H1 (cell line): Measurements from ENCODE around the gene BBS7. TPM values are rescaled to one million over a fixed set of nuclear protein-coding genes. Genes with fewer than 3 reads are reported as not detected.

Experiments used
- CTCF ChIA-PET: fragments of 300-600 bp; sonication (Branson Sonifier 250); formaldehyde crosslinking; loops from one replicate; lab custom pipeline; 2021; ENCODE audit not compliant: partially characterized antibody; lab: Charles Lee
- POLR2A ChIA-PET: fragments of 300-600 bp; sonication (Branson Sonifier 250); formaldehyde crosslinking; loops from one replicate; lab custom pipeline; 2021; ENCODE audit warnings: inconsistent platforms; ENCODE audit not compliant: partially characterized antibody; lab: Charles Lee
- DNase-seq, 2 experiments: peaks; one replicate each; pipeline versions ENCODE4 v3.0.0 to v3.0.0-alpha.2; 2010 to 2022; ENCODE audit warnings: low spot score in 2 of 2, low read depth in 1 of 2, mixed read lengths in 1 of 2
- FAIRE-seq: peaks from 2 replicates; lab custom pipeline; 2011; peaks lifted over from hg19 to GRCh38; lab: Jason Lieb, UNC
- H2AFZ ChIP-seq: 2 replicates; pipeline ENCODE4 v1.8.1; 2012; ENCODE audit warnings: low read length, inconsistent platforms
- H2AK5ac ChIP-seq: 2 replicates; pipeline ENCODE4 v1.6.1; 2013; ENCODE audit warnings: low read depth, low read length
- H2BK120ac ChIP-seq: replicated peaks from 2 replicates; pipeline ENCODE3; 2013; ENCODE audit warnings: low read depth, low read length, inconsistent platforms
- H2BK12ac ChIP-seq: 2 replicates; pipeline ENCODE4 v1.6.1; 2013; ENCODE audit warnings: low read depth, low read length
- H2BK15ac ChIP-seq: 2 replicates; pipeline ENCODE4 v1.6.1; 2013; ENCODE audit warnings: low read length
- H2BK20ac ChIP-seq: 2 replicates; pipeline ENCODE4 v1.6.1; 2013; ENCODE audit warnings: low read length
- H2BK5ac ChIP-seq: 2 replicates; pipeline ENCODE4 v1.6.1; 2013; ENCODE audit warnings: low read depth, low read length
- H3K14ac ChIP-seq: 2 replicates; pipeline ENCODE4 v1.6.1; 2013; ENCODE audit warnings: inconsistent platforms; ENCODE audit not compliant: insufficient read length
- H3K18ac ChIP-seq: 2 replicates; pipeline ENCODE4 v1.6.1; 2013; ENCODE audit warnings: low read length; ENCODE audit errors: extremely low read depth
- H3K23ac ChIP-seq: 2 replicates; pipeline ENCODE4 v1.6.1; 2013; ENCODE audit warnings: inconsistent platforms; ENCODE audit not compliant: insufficient read length
- H3K23me2 ChIP-seq: 2 replicates; pipeline ENCODE4 v1.6.1; 2013; ENCODE audit warnings: low read depth, low read length
- H3K27ac ChIP-seq: 2 replicates; pipeline ENCODE4 v1.6.1; 2011; ENCODE audit warnings: low read depth, low read length, inconsistent platforms
- H3K27me3 ChIP-seq, 4 experiments: replicated peaks in 1 of 4; 1 replicate in 1 of 4; 2 replicates in 3 of 4; pipeline versions ENCODE4 v1.6.1 to v1.8.1; 2011 to 2013; ENCODE audit warnings: low read length in 3 of 4, mild to moderate bottlenecking in 3 of 4, inconsistent platforms in 2 of 4, mixed read lengths in 2 of 4, moderate library complexity in 1 of 4; ENCODE audit not compliant: control insufficient read depth in 3 of 4, insufficient read depth in 3 of 4; ENCODE audit errors: extremely low read depth in 1 of 4
- H3K36me3 ChIP-seq, 4 experiments: 2 replicates each; pipeline versions ENCODE4 v1.6.1 to v1.8.1; 2011 to 2013; ENCODE audit warnings: mild to moderate bottlenecking in 4 of 4, low read length in 3 of 4, moderate library complexity in 2 of 4, control low read depth in 1 of 4, inconsistent platforms in 1 of 4; ENCODE audit not compliant: insufficient read depth in 4 of 4, control insufficient read depth in 2 of 4
- H3K4ac ChIP-seq: replicated peaks from 2 replicates; pipeline ENCODE3; 2013; ENCODE audit warnings: low read length, low read depth, mixed read lengths, inconsistent platforms; ENCODE audit not compliant: insufficient read length
- H3K4me1 ChIP-seq, 4 experiments: replicated peaks in 1 of 4; 1 replicate in 1 of 4; 2 replicates in 3 of 4; pipeline versions ENCODE4 v1.6.1 to v1.8.1; 2011 to 2013; ENCODE audit warnings: low read length in 3 of 4, inconsistent platforms in 2 of 4, mixed read lengths in 1 of 4; ENCODE audit not compliant: insufficient read depth in 4 of 4, control insufficient read depth in 3 of 4
- H3K4me2 ChIP-seq, 2 experiments: 2 replicates each; pipeline versions ENCODE4 v1.6.1 to v1.8.1; 2011 to 2013; ENCODE audit warnings: low read depth in 2 of 2, low read length in 2 of 2, control low read depth in 1 of 2, inconsistent platforms in 1 of 2, mild to moderate bottlenecking in 1 of 2; ENCODE audit not compliant: insufficient read depth in 1 of 2
- H3K4me3 ChIP-seq, 4 experiments: fragments of 200-600, 300-600 bp in 1 of 4; sonication (generic), shearing (Covaris generic), sonication (Bioruptor Twin) in 1 of 4; 2 replicates each; pipeline versions ENCODE4 v1.5.1 to v1.8.1; 2011 to 2016; ENCODE audit warnings: low read length in 4 of 4, low read depth in 3 of 4, control low read depth in 2 of 4, inconsistent platforms in 2 of 4, mild to moderate bottlenecking in 2 of 4, mixed read lengths in 1 of 4, moderate library complexity in 1 of 4; ENCODE audit not compliant: insufficient read depth in 2 of 4; ENCODE audit errors: extremely low read depth in 1 of 4
- H3K56ac ChIP-seq: replicated peaks from 2 replicates; pipeline ENCODE3; 2013; ENCODE audit warnings: low read depth, mild to moderate bottlenecking, mixed read lengths, low read length, inconsistent platforms; ENCODE audit not compliant: insufficient read length
- H3K79me1 ChIP-seq: 2 replicates; pipeline ENCODE4 v1.6.1; 2013; ENCODE audit warnings: low read depth, low read length, control low read depth
- H3K79me2 ChIP-seq, 2 experiments: 2 replicates each; pipeline versions ENCODE4 v1.6.1 to v1.8.1; 2012 to 2013; ENCODE audit warnings: low read length in 2 of 2, mild to moderate bottlenecking in 2 of 2, inconsistent platforms in 1 of 2; ENCODE audit not compliant: insufficient read depth in 2 of 2, control insufficient read depth in 1 of 2
- H3K9ac ChIP-seq, 4 experiments: replicated peaks in 1 of 4; 1 replicate in 1 of 4; 2 replicates in 3 of 4; pipeline versions ENCODE4 v1.6.1 to v1.8.1; 2011 to 2013; ENCODE audit warnings: low read depth in 3 of 4, low read length in 3 of 4, control low read depth in 2 of 4, mild to moderate bottlenecking in 2 of 4, moderate library complexity in 2 of 4, inconsistent platforms in 1 of 4; ENCODE audit errors: extremely low read depth in 1 of 4
- H3K9me3 ChIP-seq, 2 experiments: 2 replicates each; pipeline versions ENCODE4 v1.6.1 to v1.8.1; 2012 to 2013; ENCODE audit warnings: mild to moderate bottlenecking in 2 of 2, moderate library complexity in 2 of 2, control low read depth in 1 of 2, inconsistent platforms in 1 of 2, low read depth in 1 of 2, low read length in 1 of 2, mixed read lengths in 1 of 2; ENCODE audit not compliant: insufficient read depth in 2 of 2
- H4K20me1 ChIP-seq, 2 experiments: replicated peaks in 1 of 2; 2 replicates each; pipeline versions ENCODE3 to v1.8.1; 2011 to 2013; ENCODE audit warnings: inconsistent platforms in 2 of 2, low read length in 2 of 2, mild to moderate bottlenecking in 1 of 2; ENCODE audit not compliant: insufficient read depth in 2 of 2, control insufficient read depth in 1 of 2
- H4K5ac ChIP-seq: 2 replicates; pipeline ENCODE4 v1.6.1; 2013; ENCODE audit warnings: low read length, low read depth, mixed read lengths, inconsistent platforms; ENCODE audit not compliant: insufficient read length
- H4K8ac ChIP-seq: 2 replicates; pipeline ENCODE4 v1.8.0; 2013; ENCODE audit warnings: mild to moderate bottlenecking, moderate library complexity, low read length, inconsistent platforms; ENCODE audit not compliant: insufficient read depth; ENCODE audit errors: extremely low read depth
- H4K91ac ChIP-seq: replicated peaks from 2 replicates; pipeline ENCODE3; 2013; ENCODE audit warnings: low read length, mixed read lengths, inconsistent platforms; ENCODE audit not compliant: insufficient read length
- EZH2 ChIP-seq: fragments of 200-600 bp; sonication (generic); IDR thresholded peaks from 2 replicates; pipeline ENCODE4 v1.7.1; 2012; ENCODE audit warnings: low read depth, mild to moderate bottlenecking, moderate library complexity, low read length, inconsistent platforms; ENCODE audit not compliant: severe bottlenecking
- PHF8 ChIP-seq: fragments of 200-600 bp; sonication (generic); conservative IDR thresholded peaks from 2 replicates; pipeline ENCODE4 v1.7.1; 2012; ENCODE audit warnings: low read depth, mild to moderate bottlenecking, inconsistent platforms, low read length, moderate library complexity
- POLR2AphosphoS5 ChIP-seq: IDR thresholded peaks from 2 replicates; pipeline ENCODE4 v1.6.1; 2011; ENCODE audit warnings: low read depth, low read length
- WGBS, 2 experiments: shearing (Covaris generic) in 1 of 2; methylation state at CpG; one replicate each; pipeline versions ENCODE4 v1.1.6 to v1.1.7; 2013 to 2015; ENCODE audit warnings: low lambda C conversion rate in 2 of 2, mixed read lengths in 2 of 2, inconsistent platforms in 1 of 2, low coverage in 1 of 2, missing lambda C conversion rate in 1 of 2; ENCODE audit not compliant: insufficient replicate concordance in 2 of 2, insufficient coverage in 1 of 2, insufficient read length in 1 of 2; ENCODE audit errors: extremely low coverage in 1 of 2, missing lambda C conversion rate in 1 of 2; 5-methylcytosine and 5-hydroxymethylcytosine counted together
- polyA plus RNA-seq, 7 experiments: library from polyadenylated mRNA; depleted of rRNA in 3 of 7; stranded (reverse) in 5 of 7; unstranded in 2 of 7; fragments of >200 nt in 5 of 7; fragments of 200-250 nt in 2 of 7; gene quantifications; 1 replicate in 5 of 7; 2 replicates in 1 of 7; 4 replicates in 1 of 7; pipeline versions ENCODE4 v1.2.1 to v1.2.3, GENCODE V29; 2011 to 2013; ENCODE audit warnings: missing spikeins in 2 of 7, mixed read lengths in 2 of 7
- total RNA-seq: library from RNA; stranded (reverse); fragmentation: NEBNext Ultra II Directional; extraction: Animal tissue kit (Norgen Biotek cat#: 25700); gene quantifications from 2 replicates; pipeline ENCODE4 v1.2.1, GENCODE V29; 2021

BBS7 gene
- total and polyA plus RNA-seq, 2 of the 8 experiments (the other 6 are each of a cell fraction or from before 2014, with no cell fraction given) = 16.6 to 21.5 TPM

- no peak overlapping the region for H3K4me2 ChIP-seq
- H3K14ac ChIP-seq = no peak overlapping the region
- no peaks in the 10 kb centered on the region for H3K79me2 ChIP-seq
- TF ChIP-seq POLR2AphosphoS5 (no peak), PHF8 (no peak), EZH2 (no peak)
- TF ChIP-seq, all 59 proteins: peak for 0
- H3K23ac ChIP-seq = no peak overlapping the region
- no peaks in the 10 kb centered on the region for H3K4me1 ChIP-seq
- H3K9ac ChIP-seq = no peak overlapping the region
- H4K5ac ChIP-seq = no peak overlapping the region
- FAIRE-seq = no peak
- no peaks in the 10 kb centered on the region for H3K27me3 ChIP-seq
- H2AFZ ChIP-seq = no peak overlapping the region
- H2BK20ac ChIP-seq = no peak overlapping the region
- H3K79me1 ChIP-seq = no peaks in the 10 kb centered on the region
- POLR2A ChIA-PET = no interaction called here
- no peaks in the 10 kb centered on the region for H4K20me1 ChIP-seq
- H2BK120ac ChIP-seq = no peak overlapping the region
- no peak overlapping the region for H3K4ac ChIP-seq
- CTCF ChIA-PET = interaction anchor here (0.7 kb wide), 1 partner anchor 37 kb away, joined by 3 read pairs; no protein-coding TSS in a partner anchor
- no peak overlapping the region for H2BK5ac ChIP-seq
- no peak overlapping the region for H4K91ac ChIP-seq
- H3K36me3 ChIP-seq = peaks cover 0 to 24% (median 2%) of the 10 kb centered on the region in 4 experiments; a peak in 2 of 8 replicates
- H2AK5ac ChIP-seq = no peak overlapping the region
- no peak overlapping the region for H3K27ac ChIP-seq
- no peak overlapping the region for H3K18ac ChIP-seq
- no peak overlapping the region for H3K4me3 ChIP-seq
- H2BK12ac ChIP-seq = no peak overlapping the region
- WGBS, 2 experiments = 77% methylated on average over 7 of the region's 7 CpGs; no CpG with 5 or more reads in 1 of the 2 experiments
- H3K56ac ChIP-seq = no peak overlapping the region
- DNase-seq = no peak
- no peak overlapping the region for H4K8ac ChIP-seq
- no peaks in the 10 kb centered on the region for H3K23me2 ChIP-seq
- H2BK15ac ChIP-seq = no peak overlapping the region
- no peaks in the 10 kb centered on the region for H3K9me3 ChIP-seq
Observed at GRCh38 chr4:121863799-121864198, 6.5 kb downstream of the BBS7 start.
